Ascending aorta (tissue), 2 donors: Measurements from ENCODE around the gene PLCL2. TPM values are rescaled to one million over a fixed set of nuclear protein-coding genes. Genes with fewer than 3 reads are reported as not detected.

Experiments
- DNase-seq, 2 donors: peaks; one replicate each; pipeline ENCODE4 v3.0.0-alpha.2; 2019; ENCODE audit warnings: low spot score in 2 of 2
- H3K27ac ChIP-seq, 2 donors: fragments of 200-600 bp; sonication (generic); one replicate each; pipeline ENCODE4 v1.5.1; 2016 to 2017; ENCODE audit warnings: mild to moderate bottlenecking in 1 of 2
- H3K27me3 ChIP-seq: fragments of 200-600 bp; sonication (generic); one replicate; pipeline ENCODE4 v1.5.1; 2017
- H3K36me3 ChIP-seq, 2 donors: fragments of 200-600 bp; sonication (generic); one replicate each; pipeline ENCODE4 v1.5.1; 2016
- H3K4me1 ChIP-seq, 2 donors: fragments of 200-600 bp; sonication (generic); one replicate each; pipeline ENCODE4 v1.5.1; 2016 to 2017; ENCODE audit warnings: mild to moderate bottlenecking in 1 of 2
- H3K4me3 ChIP-seq, 2 donors: fragments of 200-600 bp; sonication (generic); one replicate each; pipeline ENCODE4 v1.5.1; 2016 to 2017; ENCODE audit warnings: mild to moderate bottlenecking in 1 of 2
- H3K9me3 ChIP-seq, 2 donors: fragments of 200-600 bp; sonication (generic); one replicate each; pipeline ENCODE4 v1.5.1; 2016
- intact Hi-C: fragments of 100-400 bp; cut with DNase I; formaldehyde crosslinking; loops from one replicate; pipeline ENCODE4 v1.15.1; 2023
- total RNA-seq: library from RNA; depleted of rRNA; stranded (reverse); fragments of >200 nt; gene quantifications from one replicate; pipeline ENCODE4 v1.1.0, GENCODE V29; 2016
- TF ChIP-seq, protein P1 (sequence below), 3 experiments: fragments of 200-600 bp in 2 of 3; fragments of 450-650 bp in 1 of 3; sonication (generic) in 2 of 3; IDR thresholded peaks; one replicate each; pipeline ENCODE4 v1.5.1; 2016 to 2019; ENCODE audit warnings: antibody characterized with exemption in 3 of 3, mild to moderate bottlenecking in 1 of 3, moderate library complexity in 1 of 3

The PLCL2 gene
- total RNA-seq, 1 donor from 2014 or later: 2.9 TPM

- Histone ChIP-seq H3K9me3 (no peaks in the 10 kb centered on the region), H3K27ac (no peak overlapping the region), H3K27me3 (no peaks in the 10 kb centered on the region), H3K36me3 (peaks cover 0 to 4% of the 10 kb centered on the region in 2 donors), H3K4me1 (no peaks in the 10 kb centered on the region), H3K4me3 (no peak overlapping the region)
- TF ChIP-seq, protein P1, sequence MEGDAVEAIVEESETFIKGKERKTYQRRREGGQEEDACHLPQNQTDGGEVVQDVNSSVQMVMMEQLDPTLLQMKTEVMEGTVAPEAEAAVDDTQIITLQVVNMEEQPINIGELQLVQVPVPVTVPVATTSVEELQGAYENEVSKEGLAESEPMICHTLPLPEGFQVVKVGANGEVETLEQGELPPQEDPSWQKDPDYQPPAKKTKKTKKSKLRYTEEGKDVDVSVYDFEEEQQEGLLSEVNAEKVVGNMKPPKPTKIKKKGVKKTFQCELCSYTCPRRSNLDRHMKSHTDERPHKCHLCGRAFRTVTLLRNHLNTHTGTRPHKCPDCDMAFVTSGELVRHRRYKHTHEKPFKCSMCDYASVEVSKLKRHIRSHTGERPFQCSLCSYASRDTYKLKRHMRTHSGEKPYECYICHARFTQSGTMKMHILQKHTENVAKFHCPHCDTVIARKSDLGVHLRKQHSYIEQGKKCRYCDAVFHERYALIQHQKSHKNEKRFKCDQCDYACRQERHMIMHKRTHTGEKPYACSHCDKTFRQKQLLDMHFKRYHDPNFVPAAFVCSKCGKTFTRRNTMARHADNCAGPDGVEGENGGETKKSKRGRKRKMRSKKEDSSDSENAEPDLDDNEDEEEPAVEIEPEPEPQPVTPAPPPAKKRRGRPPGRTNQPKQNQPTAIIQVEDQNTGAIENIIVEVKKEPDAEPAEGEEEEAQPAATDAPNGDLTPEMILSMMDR (IDR thresholded peaks at IDR 0.05): no peak
- intact Hi-C loops: no loop called here
- DNase-seq: no peak
Observed at GRCh38 chr3:17069754-17070153, 185.0 kb downstream of the PLCL2 start.

DNA sequence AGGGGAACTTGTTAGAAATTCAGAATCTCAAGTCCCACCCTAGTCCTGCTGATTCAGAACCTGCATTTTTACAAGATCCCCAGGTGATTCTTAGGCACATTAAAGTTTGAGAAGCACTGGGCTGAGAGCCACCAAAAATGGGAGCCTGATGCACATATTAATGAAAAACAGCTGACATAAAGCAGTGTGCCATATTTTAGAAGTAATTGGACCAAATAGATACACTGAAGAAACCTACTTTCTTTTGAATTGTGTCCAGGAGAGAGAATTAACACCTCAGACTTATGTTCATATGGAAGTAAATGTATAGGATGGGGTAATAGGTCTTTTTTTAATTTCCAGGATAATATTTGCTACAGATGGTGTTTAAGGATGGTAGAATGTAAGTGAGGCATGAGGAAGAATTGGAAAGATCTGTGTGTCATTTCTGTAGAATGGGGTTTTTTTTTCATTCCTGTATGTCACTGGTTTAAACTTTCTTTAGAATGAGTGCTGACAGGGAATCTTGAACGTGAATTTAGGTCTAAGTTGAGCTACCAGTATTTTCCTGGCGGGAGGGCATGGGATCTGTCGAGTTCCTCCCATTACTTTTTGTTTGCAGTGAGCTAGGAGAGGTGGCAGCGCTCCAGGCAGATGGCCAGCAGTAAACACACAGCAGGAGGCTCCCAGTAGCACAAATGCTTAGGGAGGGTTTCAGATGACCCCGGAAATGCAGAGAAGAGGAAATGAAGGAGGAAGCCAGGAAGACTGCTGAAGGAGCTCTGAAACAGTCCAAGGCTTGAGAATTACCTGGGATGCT, 185.6 kb downstream of the PLCL2 start:
- Histone ChIP-seq H3K36me3 (peaks cover 0 to 4% of the 10 kb centered on the region in 2 donors), H3K4me1 (no peaks in the 10 kb centered on the region), H3K27ac (no peak overlapping the region), H3K27me3 (no peaks in the 10 kb centered on the region), H3K4me3 (no peak overlapping the region), H3K9me3 (no peaks in the 10 kb centered on the region)
- TF ChIP-seq, protein P1 (IDR thresholded peaks at IDR 0.05): no peak
- no peak for DNase-seq
- intact Hi-C loops: no loop called here

GRCh38 chr3:17074559-17074958, 189.8 kb downstream of the PLCL2 start:
- Histone ChIP-seq H3K27ac (no peak overlapping the region), H3K27me3 (no peaks in the 10 kb centered on the region), H3K36me3 (no peaks in the 10 kb centered on the region), H3K9me3 (no peaks in the 10 kb centered on the region), H3K4me3 (no peak overlapping the region), H3K4me1 (peaks cover 0 to 3% of the 10 kb centered on the region in 2 donors)
- DNase-seq: no peak
- TF ChIP-seq, protein P1 (IDR thresholded peaks at IDR 0.05): no peak
- intact Hi-C loops: no loop called here

GRCh38 chr3:17075358-17075757, 190.6 kb downstream of the PLCL2 start:
- intact Hi-C loops: no loop called here
- Histone ChIP-seq H3K4me3 (no peak overlapping the region), H3K36me3 (no peaks in the 10 kb centered on the region), H3K27ac (no peak overlapping the region), H3K4me1 (peaks cover 0 to 3% of the 10 kb centered on the region in 2 donors), H3K9me3 (no peaks in the 10 kb centered on the region), H3K27me3 (no peaks in the 10 kb centered on the region)
- TF ChIP-seq, protein P1 (IDR thresholded peaks at IDR 0.05): no peak
- no peak for DNase-seq

- intact Hi-C loops: no loop called here
- Histone ChIP-seq H3K36me3 (no peaks in the 10 kb centered on the region), H3K27ac (no peak overlapping the region), H3K9me3 (no peaks in the 10 kb centered on the region), H3K4me3 (no peak overlapping the region), H3K4me1 (peaks cover 0 to 3% of the 10 kb centered on the region in 2 donors), H3K27me3 (no peaks in the 10 kb centered on the region)
- no peak for DNase-seq
- TF ChIP-seq, protein P1 (IDR thresholded peaks at IDR 0.05): no peak
Observed at GRCh38 chr3:17075907-17076306, 191.2 kb downstream of the PLCL2 start.
